K562 (cell line): Measurements from ENCODE around the gene SLC22A4. TPM values are rescaled to one million over a fixed set of nuclear protein-coding genes. Genes with fewer than 3 reads are reported as not detected.
A peak's percentile ranks its signal among the peaks of the same experiment; 100 is the strongest.

Experiments used
- ATAC-seq: fragments of 200-7000 bp; cut with Tn5 transposase; 3 replicates; pipeline ENCODE4 v1.9.1; 2020; ENCODE audit warnings: moderate library complexity
- BruUV-seq: library from RNA; stranded (reverse); fragments of 400-500 nt; replicated peaks from 2 replicates; lab custom pipeline; 2021; lab: Mats Ljungman, UMichigan
- CTCF ChIA-PET: fragments of 300-600 bp; formaldehyde crosslinking; extraction: SDS; loops from one replicate; lab custom pipeline; 2021; ENCODE audit warnings: low intra/inter-chr PET ratio; lab: Yijun Ruan, JAX
- POLR2A ChIA-PET: fragments of 300-600, 350-650 bp; sonication (Branson Sonifier 250); formaldehyde crosslinking; extraction: SDS; loops from one replicate; lab custom pipeline; 2021; ENCODE audit warnings: antibody characterized with exemption, inconsistent platforms; lab: Yijun Ruan, JAX
- DNase-seq, 4 experiments: peaks; one replicate each; pipeline versions ENCODE4 v3.0.0 to v3.0.0-alpha.2; 2011 to 2018; ENCODE audit warnings: low spot score in 3 of 4, mixed read lengths in 3 of 4; ENCODE audit errors: extremely low read depth in 1 of 4
- FAIRE-seq: peaks from 2 replicates; lab custom pipeline; 2011; peaks lifted over from hg19 to GRCh38; lab: Jason Lieb, UNC
- H2AFZ ChIP-seq: 2 replicates; pipeline ENCODE4 v1.6.0; 2011; ENCODE audit warnings: low read depth, low read length, control low read depth, inconsistent platforms
- H3K27ac ChIP-seq: fragments of 200-600 bp; 3 replicates; pipeline ENCODE4 v1.8.0; 2011; ENCODE audit warnings: low read depth, mild to moderate bottlenecking, control low read depth, inconsistent platforms, low read length, moderate library complexity, mixed read lengths; ENCODE audit errors: extremely low read depth
- H3K27me3 ChIP-seq, 2 experiments: fragments of 300-600 bp in 1 of 2; 2 replicates in 1 of 2; 3 replicates in 1 of 2; pipeline versions ENCODE4 v1.6.0 to v1.8.0; 2011; ENCODE audit warnings: inconsistent platforms in 2 of 2, low read length in 2 of 2, mild to moderate bottlenecking in 1 of 2, mixed read lengths in 1 of 2, moderate library complexity in 1 of 2; ENCODE audit not compliant: control insufficient read depth in 2 of 2, insufficient read depth in 2 of 2
- H3K36me3 ChIP-seq: fragments of 300-600 bp; 3 replicates; pipeline ENCODE4 v1.8.0; 2011; ENCODE audit warnings: mild to moderate bottlenecking, low read length, inconsistent platforms; ENCODE audit not compliant: control insufficient read depth, insufficient read depth
- H3K4me1 ChIP-seq, 2 experiments: fragments of 200-600 bp in 1 of 2; replicated peaks in 1 of 2; 2 replicates in 1 of 2; 3 replicates in 1 of 2; pipeline versions ENCODE4 v1.5.1 to v1.8.0; 2011; ENCODE audit warnings: inconsistent platforms in 2 of 2, low read length in 2 of 2, mild to moderate bottlenecking in 1 of 2, mixed read lengths in 1 of 2, moderate library complexity in 1 of 2; ENCODE audit not compliant: control insufficient read depth in 2 of 2, insufficient read depth in 2 of 2
- H3K4me2 ChIP-seq: 2 replicates; pipeline ENCODE4 v1.6.1; 2011; ENCODE audit warnings: low read length, control low read depth, inconsistent platforms, mixed read lengths; ENCODE audit not compliant: insufficient read depth
- H3K4me3 ChIP-seq: fragments of 200-600 bp; sonication (generic), shearing (Covaris generic); 2 replicates; pipeline ENCODE4 v1.5.1; 2016; ENCODE audit warnings: control low read depth, inconsistent platforms
- H3K79me2 ChIP-seq: fragments of 200-600 bp; 3 replicates; pipeline ENCODE4 v1.8.0; 2011; ENCODE audit warnings: low read length, inconsistent platforms; ENCODE audit not compliant: control insufficient read depth, insufficient read depth
- H3K9ac ChIP-seq, 2 experiments: 2 replicates each; pipeline versions ENCODE4 v1.6.0 to v1.6.1; 2011; ENCODE audit warnings: low read depth in 2 of 2, low read length in 2 of 2, control low read depth in 1 of 2, inconsistent platforms in 1 of 2, mild to moderate bottlenecking in 1 of 2, mixed read lengths in 1 of 2; ENCODE audit not compliant: insufficient read depth in 1 of 2
- H3K9me1 ChIP-seq: one replicate; pipeline ENCODE4 v1.6.0; 2011; ENCODE audit warnings: inconsistent platforms, mild to moderate bottlenecking, low read length, moderate library complexity; ENCODE audit not compliant: control insufficient read depth, insufficient read depth
- H3K9me3 ChIP-seq: replicated peaks from 2 replicates; pipeline ENCODE4 v1.5.1; 2011; ENCODE audit warnings: low read depth, low read length, inconsistent platforms; ENCODE audit not compliant: control insufficient read depth, insufficient read depth
- H4K20me1 ChIP-seq: replicated peaks from 2 replicates; pipeline ENCODE4 v1.6.1; 2011; ENCODE audit warnings: low read length, inconsistent platforms, mixed read lengths; ENCODE audit not compliant: control insufficient read depth, insufficient read depth
- BDP1 ChIP-seq: IDR thresholded peaks from 3 replicates; pipeline ENCODE4 v1.6.1; 2011; ENCODE audit not compliant: insufficient read length, insufficient read depth
- CBX1 ChIP-seq: sonication (generic); IDR thresholded peaks from 2 replicates; pipeline ENCODE4 v1.6.1; 2016; ENCODE audit warnings: antibody characterized with exemption, low read depth, mild to moderate bottlenecking
- DACH1 ChIP-seq: fragments of 450-650 bp; IDR thresholded peaks from 2 replicates; pipeline ENCODE4 v1.6.1; 2018; ENCODE audit not compliant: partially characterized antibody
- GABPB1 ChIP-seq: sonication (generic); formaldehyde crosslinking; IDR thresholded peaks from 2 replicates; pipeline ENCODE4 v1.8.0; 2022; ENCODE audit warnings: mild to moderate bottlenecking, missing genetic modification reagents
- MAZ ChIP-seq, 2 experiments: fragments of 450-650 bp in 1 of 2; sonication (generic) in 1 of 2; formaldehyde crosslinking; IDR thresholded peaks in 1 of 2; conservative IDR thresholded peaks in 1 of 2; 2 replicates each; pipeline versions ENCODE4 v1.4.0 to v1.5.0; 2020; ENCODE audit warnings: mild to moderate bottlenecking in 1 of 2, missing genetic modification reagents in 1 of 2
- MTA2 ChIP-seq: fragments of 450-650 bp; IDR thresholded peaks from 2 replicates; pipeline ENCODE4 v1.6.1; 2016; ENCODE audit warnings: low read depth
- RBM17 ChIP-seq: fragments of 200-400 bp; formaldehyde crosslinking; IDR thresholded peaks from 2 replicates; pipeline ENCODE4 v1.6.1; 2017; ENCODE audit warnings: low read depth, mild to moderate bottlenecking, low read length, borderline replicate concordance
- SMARCB1 ChIP-seq: IDR thresholded peaks from 2 replicates; pipeline ENCODE4 v1.6.1; 2011; ENCODE audit warnings: improper control_type of control experiment, low read depth; ENCODE audit not compliant: insufficient read length
- TBL1XR1 ChIP-seq, 2 experiments: IDR thresholded peaks; 2 replicates each; pipeline ENCODE4 v1.6.1; 2012; ENCODE audit warnings: improper control_type of control experiment in 2 of 2, low read length in 2 of 2, mild to moderate bottlenecking in 1 of 2
- TEAD4 ChIP-seq, 2 experiments: sonication (generic) in 1 of 2; formaldehyde crosslinking in 1 of 2; IDR thresholded peaks; 2 replicates each; pipeline versions ENCODE4 v1.6.1 to v1.8.0; 2012 to 2022; ENCODE audit warnings: borderline replicate concordance in 1 of 2, inconsistent platforms in 1 of 2, low read length in 1 of 2, mild to moderate bottlenecking in 1 of 2, missing genetic modification reagents in 1 of 2
- ZNF830 ChIP-seq: fragments of 250-450 bp; sonication (Bioruptor Pico); IDR thresholded peaks from 2 replicates; pipeline ENCODE4 v1.5.0; 2021; ENCODE audit warnings: mild to moderate bottlenecking
- WGBS: fragments of 100-300 bp; shearing (Covaris generic); methylation state at CpG from one replicate; pipeline ENCODE4 v1.1.6; 2016; ENCODE audit warnings: low coverage, mixed read lengths; ENCODE audit not compliant: insufficient coverage; ENCODE audit errors: missing lambda C conversion rate; 5-methylcytosine and 5-hydroxymethylcytosine counted together
- in situ Hi-C: fragments of 300-500 bp; cut with MboI; formaldehyde crosslinking; loops from 4 replicates; pipeline ENCODE4 v1.15.0; 2018; ENCODE audit warnings: inconsistent platforms, mixed read lengths
- intact Hi-C: fragments of 100-400 bp; cut with micrococcal nuclease; formaldehyde crosslinking; loops from 2 replicates; pipeline ENCODE4 v1.14.2; 2022
- polyA plus RNA-seq, 8 experiments: library from polyadenylated mRNA; depleted of rRNA in 4 of 8; stranded (reverse) in 5 of 8; unstranded in 3 of 8; fragments of >200 nt; fragmentation: Nextera tagmentation in 2 of 8; fragmentation: Illumina TruSeq in 1 of 8; extraction: Ambion mirVana in 2 of 8; extraction: Trizol in 1 of 8; gene quantifications; 2 replicates each; pipeline versions ENCODE4 v1.2.1 to v1.2.3, GENCODE V29; 2011 to 2014; ENCODE audit warnings: inconsistent platforms in 1 of 8, missing spikeins in 1 of 8
- total RNA-seq, 7 experiments: library from RNA; depleted of rRNA in 6 of 7; stranded (reverse); fragments of >200 nt in 6 of 7; fragmentation: Illumina TruSeq in 2 of 7; extraction: Trizol in 2 of 7; gene quantifications; 2 replicates each; pipeline versions ENCODE4 v1.2.1 to v1.2.3, GENCODE V29; 2011 to 2021; ENCODE audit warnings: low replicate concordance in 1 of 7
- TF ChIP-seq, protein P1 (sequence below): fragments of 150-350 bp; IDR thresholded peaks from 2 replicates; pipeline ENCODE4 v1.6.1; 2014; ENCODE audit warnings: low read depth, mild to moderate bottlenecking, low read length, borderline replicate concordance
- TF ChIP-seq, protein P2 (sequence below): IDR thresholded peaks from 2 replicates; pipeline ENCODE4 v1.6.1; 2014; ENCODE audit warnings: antibody characterized with exemption

SLC22A4 gene
- total and polyA plus RNA-seq, 9 of the 15 experiments (the other 6 are each of a cell fraction or from before 2014, with no cell fraction given), result 2.7 to 9.5 (median 6.2) TPM

DNA sequence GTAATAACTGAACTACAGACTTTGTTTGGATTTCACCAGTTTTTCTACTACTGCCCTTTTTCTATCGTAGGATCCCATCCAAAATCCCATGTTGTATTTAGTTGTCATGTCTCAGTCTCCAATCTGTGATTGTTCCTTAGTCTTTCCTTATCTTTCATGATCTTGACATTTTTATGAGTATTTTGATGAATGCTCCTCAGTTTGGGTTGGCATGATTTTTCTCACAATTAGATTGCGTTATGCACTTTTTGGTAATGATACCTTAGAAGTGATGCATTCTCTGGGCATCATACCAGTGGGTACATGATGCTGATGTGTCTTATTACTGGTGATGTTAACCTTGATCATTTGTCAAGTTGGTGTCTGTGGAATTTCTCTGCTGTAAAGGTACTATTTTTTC is 5.7 kb downstream of the SLC22A4 start (continued):
- TF ChIP-seq, protein P1, sequence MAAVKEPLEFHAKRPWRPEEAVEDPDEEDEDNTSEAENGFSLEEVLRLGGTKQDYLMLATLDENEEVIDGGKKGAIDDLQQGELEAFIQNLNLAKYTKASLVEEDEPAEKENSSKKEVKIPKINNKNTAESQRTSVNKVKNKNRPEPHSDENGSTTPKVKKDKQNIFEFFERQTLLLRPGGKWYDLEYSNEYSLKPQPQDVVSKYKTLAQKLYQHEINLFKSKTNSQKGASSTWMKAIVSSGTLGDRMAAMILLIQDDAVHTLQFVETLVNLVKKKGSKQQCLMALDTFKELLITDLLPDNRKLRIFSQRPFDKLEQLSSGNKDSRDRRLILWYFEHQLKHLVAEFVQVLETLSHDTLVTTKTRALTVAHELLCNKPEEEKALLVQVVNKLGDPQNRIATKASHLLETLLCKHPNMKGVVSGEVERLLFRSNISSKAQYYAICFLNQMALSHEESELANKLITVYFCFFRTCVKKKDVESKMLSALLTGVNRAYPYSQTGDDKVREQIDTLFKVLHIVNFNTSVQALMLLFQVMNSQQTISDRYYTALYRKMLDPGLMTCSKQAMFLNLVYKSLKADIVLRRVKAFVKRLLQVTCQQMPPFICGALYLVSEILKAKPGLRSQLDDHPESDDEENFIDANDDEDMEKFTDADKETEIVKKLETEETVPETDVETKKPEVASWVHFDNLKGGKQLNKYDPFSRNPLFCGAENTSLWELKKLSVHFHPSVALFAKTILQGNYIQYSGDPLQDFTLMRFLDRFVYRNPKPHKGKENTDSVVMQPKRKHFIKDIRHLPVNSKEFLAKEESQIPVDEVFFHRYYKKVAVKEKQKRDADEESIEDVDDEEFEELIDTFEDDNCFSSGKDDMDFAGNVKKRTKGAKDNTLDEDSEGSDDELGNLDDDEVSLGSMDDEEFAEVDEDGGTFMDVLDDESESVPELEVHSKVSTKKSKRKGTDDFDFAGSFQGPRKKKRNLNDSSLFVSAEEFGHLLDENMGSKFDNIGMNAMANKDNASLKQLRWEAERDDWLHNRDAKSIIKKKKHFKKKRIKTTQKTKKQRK, result no peak
- TF ChIP-seq CBX1 (no peak), MAZ (CRISPR knock-in tag; conservative IDR thresholded peaks at IDR 0.05 in 1 of 2, IDR thresholded peaks at IDR 0.05 in 1 of 2) (no peak)

DNA sequence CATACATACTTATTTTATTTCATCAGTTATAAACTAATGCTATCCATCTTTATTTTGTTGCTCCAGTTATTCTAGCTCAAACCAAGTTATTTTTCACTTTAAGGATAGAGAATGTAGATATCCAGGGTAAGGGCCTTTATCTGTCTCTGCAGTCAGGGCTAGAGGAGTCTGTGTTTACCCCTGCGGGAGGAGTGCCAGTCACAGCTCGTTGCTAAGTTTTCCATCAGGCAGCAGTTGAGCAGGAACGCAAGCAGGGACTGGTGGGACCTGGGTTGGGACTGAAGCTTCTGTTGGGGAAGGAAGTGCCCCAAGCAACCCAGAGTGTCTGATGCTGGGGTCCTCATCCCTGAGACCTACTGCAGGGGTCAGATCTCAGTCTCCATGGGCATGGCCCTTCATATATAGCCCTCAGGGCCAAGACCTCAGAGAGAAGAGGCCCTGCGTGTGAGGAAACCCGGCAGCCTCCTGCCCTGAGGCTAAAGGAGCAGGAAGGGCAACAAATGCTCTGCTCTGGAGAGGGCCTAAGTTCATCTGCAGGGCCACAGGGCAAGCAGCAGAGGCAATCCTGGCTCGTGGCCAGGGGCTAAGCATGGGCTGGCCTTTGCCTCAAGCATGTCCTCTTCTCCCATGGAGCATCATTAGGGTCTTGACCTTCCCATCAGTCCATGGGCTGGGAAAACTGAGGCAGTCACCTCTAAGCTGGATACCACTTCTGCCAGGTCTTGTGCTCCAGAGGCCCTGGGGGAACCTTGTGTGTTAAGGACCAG is 6.6 kb downstream of the SLC22A4 start:
- no TSS peak for BruUV-seq
- Histone ChIP-seq H3K27ac (peak overlapping the region; percentile 42), H3K4me3 (no peak overlapping the region), H4K20me1 (no peaks in the 10 kb centered on the region), H3K27me3 (no peaks in the 10 kb centered on the region), H3K4me1 (peaks cover 52 to 62% of the 10 kb centered on the region in 2 experiments), H3K9me3 (peaks cover 4% of the 10 kb centered on the region; the same call in 1 of the 2 replicates), H3K79me2 (peaks cover 96% of the 10 kb centered on the region), H3K36me3 (peaks cover 40% of the 10 kb centered on the region), H3K4me2 (peak overlapping the region; percentile 63), H2AFZ (no peak overlapping the region; the same call in 1 of the 2 replicates), H3K9me1 (peaks cover 4% of the 10 kb centered on the region), H3K9ac (peak overlapping the region; percentile 32 to 82; a peak in 3 of 4 replicates)
- POLR2A ChIA-PET, result interaction anchor here (0.5 to 4.4 kb wide), 7 partner anchors 8 to 947 kb away, joined by 3 to 29 read pairs (median 3); partner anchors contain the start of gene SLC22A4
- DNase-seq (peak in 1 of 4 experiments; percentile 66), ATAC-seq (peak; percentile 45), FAIRE-seq (peak; percentile 55)
- intact Hi-C loops, result no loop called here
- in situ Hi-C loops, result no loop called here
- WGBS, result 16% methylated on average over 6 of the region's 6 CpGs
- CTCF ChIA-PET, result interaction anchor here (1.2 kb wide), 1 partner anchor 15 kb away, joined by 3 read pairs; no protein-coding TSS in a partner anchor
- TF ChIP-seq MTA2 (peak; percentile 44; the same call in 1 of the 2 replicates), GABPB1 (CRISPR knock-in tag) (0 out of 2 replicates have a peak, but pooled peaks have one; percentile 28), TEAD4 (IDR thresholded peaks at IDR 0.05; ENCODE audit: low read length) (peak; percentile 62), TEAD4 (CRISPR knock-in tag; IDR thresholded peaks at IDR 0.05; ENCODE audit: borderline replicate concordance) (no peak), TBL1XR1 (IDR thresholded peaks at IDR 0.05; ENCODE audit: low read length in 2 of 2) (no peak), ZNF830 (no peak), BDP1 (no peak), DACH1 (no peak), SMARCB1 (no peak), RBM17 (no peak)
- TF ChIP-seq, protein P2, sequence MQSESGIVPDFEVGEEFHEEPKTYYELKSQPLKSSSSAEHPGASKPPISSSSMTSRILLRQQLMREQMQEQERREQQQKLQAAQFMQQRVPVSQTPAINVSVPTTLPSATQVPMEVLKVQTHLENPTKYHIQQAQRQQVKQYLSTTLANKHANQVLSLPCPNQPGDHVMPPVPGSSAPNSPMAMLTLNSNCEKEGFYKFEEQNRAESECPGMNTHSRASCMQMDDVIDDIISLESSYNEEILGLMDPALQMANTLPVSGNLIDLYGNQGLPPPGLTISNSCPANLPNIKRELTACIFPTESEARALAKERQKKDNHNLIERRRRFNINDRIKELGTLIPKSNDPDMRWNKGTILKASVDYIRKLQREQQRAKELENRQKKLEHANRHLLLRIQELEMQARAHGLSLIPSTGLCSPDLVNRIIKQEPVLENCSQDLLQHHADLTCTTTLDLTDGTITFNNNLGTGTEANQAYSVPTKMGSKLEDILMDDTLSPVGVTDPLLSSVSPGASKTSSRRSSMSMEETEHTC, result no peak
